Measurements from ENCODE around the gene COL8A1. TPM values are rescaled to one million over a fixed set of nuclear protein-coding genes. Genes with fewer than 3 reads are reported as not detected.

The COL8A1 gene
- total RNA-seq, 1 experiment from 2014 or later, result 0.07 TPM

DNA sequence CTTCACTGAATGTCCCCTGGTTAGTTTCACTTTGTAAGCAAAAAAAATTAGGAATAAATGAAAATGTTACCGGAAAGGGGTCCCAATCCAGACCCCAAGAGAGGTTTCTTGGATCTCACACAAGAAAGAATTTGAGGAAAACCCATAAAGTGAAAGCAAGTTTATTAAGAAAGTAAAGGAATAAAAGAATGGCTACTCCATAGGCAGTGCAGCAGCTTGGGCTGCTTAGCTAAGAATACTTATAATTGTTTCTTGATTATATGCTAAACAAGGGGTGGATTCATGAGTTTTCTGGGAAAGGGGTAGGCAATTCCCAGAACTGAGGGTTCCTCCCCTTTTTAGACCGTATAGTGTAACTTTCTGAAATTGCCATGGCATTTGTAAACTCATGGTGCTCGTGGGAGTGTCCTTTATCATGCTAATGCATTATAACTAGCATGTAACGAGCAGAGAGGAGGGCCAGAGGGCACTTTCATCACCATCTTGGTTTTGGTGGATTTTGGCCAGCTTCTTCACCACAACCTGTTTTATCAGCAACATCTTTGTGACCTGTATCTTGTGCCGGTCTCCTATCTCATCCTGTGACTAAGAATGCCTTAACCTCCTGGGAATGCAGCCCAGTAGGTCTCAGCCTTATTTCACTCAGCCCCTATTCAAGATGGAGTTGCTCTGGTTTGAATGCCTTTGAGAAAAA is 138.3 kb downstream of the COL8A1 start:
- Histone ChIP-seq H3K9me3 (ENCODE audit: control insufficient read depth in 1 of 2, insufficient read depth in 1 of 2, low read depth in 1 of 2, low read length in 2 of 2) (no peaks in the 10 kb centered on the region), H3K4me1 (ENCODE audit: control insufficient read depth in 1 of 2, insufficient read depth in 2 of 2, low read length in 2 of 2) (no peaks in the 10 kb centered on the region), H3K36me3 (ENCODE audit: control insufficient read depth in 1 of 2, insufficient read depth in 2 of 2, low read length in 2 of 2) (no peaks in the 10 kb centered on the region), H3K4me2 (ENCODE audit: low read length) (no peak overlapping the region), H4K20me1 (ENCODE audit: insufficient read depth) (no peaks in the 10 kb centered on the region), H3K79me2 (ENCODE audit: insufficient read depth, low read length) (no peaks in the 10 kb centered on the region), H3K27ac (ENCODE audit: low read depth, low read length) (no peak overlapping the region), H3K4me3 (replicated peaks in 1 of 2; ENCODE audit: low read depth in 1 of 2, low read length in 2 of 2) (no peak overlapping the region), H3K27me3 (ENCODE audit: insufficient read depth, low read length) (peaks cover 59% of the 10 kb centered on the region), H3K9ac (ENCODE audit: low read length) (no peak overlapping the region), H2AFZ (ENCODE audit: low read depth, low read length, poor library complexity, severe bottlenecking) (no peak overlapping the region), H3K9me2 (ENCODE audit: insufficient read depth) (no peaks in the 10 kb centered on the region)
- DNase-seq (ENCODE audit: low read depth, low spot score) (no peak), ATAC-seq (no peak)
- POLR2A ChIA-PET, result no interaction called here
- TF ChIP-seq ELF1 (IDR thresholded peaks at IDR 0.05; ENCODE audit: borderline replicate concordance, low read depth) (no peak), SP1 (IDR thresholded peaks at IDR 0.05; ENCODE audit: low read depth) (no peak), POLR2A (IDR thresholded peaks at IDR 0.05; ENCODE audit: borderline replicate concordance, extremely low read depth, insufficient read depth, insufficient read length) (no peak), CBX3 (IDR thresholded peaks at IDR 0.05; ENCODE audit: low read depth) (no peak), POLR2AphosphoS5 (IDR thresholded peaks at IDR 0.05; ENCODE audit: low read depth, low read length) (no peak), EGR1 (IDR thresholded peaks at IDR 0.05; ENCODE audit: low read depth) (no peak), ZNF274 (IDR thresholded peaks at IDR 0.05; ENCODE audit: low read depth, low read length) (no peak)
- TF ChIP-seq, protein P1, sequence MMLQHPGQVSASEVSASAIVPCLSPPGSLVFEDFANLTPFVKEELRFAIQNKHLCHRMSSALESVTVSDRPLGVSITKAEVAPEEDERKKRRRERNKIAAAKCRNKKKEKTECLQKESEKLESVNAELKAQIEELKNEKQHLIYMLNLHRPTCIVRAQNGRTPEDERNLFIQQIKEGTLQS (IDR thresholded peaks at IDR 0.05), result no peak
- no TSS peak for BruUV-seq (replicated peaks)
- intact Hi-C loops (cut with micrococcal nuclease), result no loop called here
- CTCF ChIA-PET, result no interaction called here
- RAD21 ChIA-PET (ENCODE audit: low non-redundant PET in 1 of 2, low total read pairs in 2 of 2, uncharacterized antibody in 2 of 2, unreplicated experiment in 2 of 2), result no interaction called here

DNA sequence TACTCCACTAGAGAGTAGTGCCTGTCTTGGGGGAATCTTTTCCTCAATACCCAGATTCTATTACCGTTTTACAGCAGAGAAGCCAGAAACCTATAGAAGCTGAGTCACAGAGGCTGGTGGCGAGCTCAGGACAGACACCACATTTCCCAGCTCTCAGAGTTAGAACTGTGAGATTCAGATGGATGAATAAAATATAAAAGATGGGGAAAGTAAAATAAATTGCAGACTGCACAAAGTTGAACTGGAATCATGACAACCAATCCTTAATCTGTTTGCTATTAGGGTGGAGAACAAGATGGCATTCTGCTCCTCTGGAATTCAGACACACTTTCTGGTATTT is 138.8 kb downstream of the COL8A1 start:
- no peak overlapping the region for H3K4me2 ChIP-seq (ENCODE audit: low read length)
- POLR2A ChIA-PET, result no interaction called here
- ATAC-seq (no peak), DNase-seq (ENCODE audit: low read depth, low spot score) (no peak)
- no peaks in the 10 kb centered on the region for H3K4me1 ChIP-seq (ENCODE audit: control insufficient read depth in 1 of 2, insufficient read depth in 2 of 2, low read length in 2 of 2)
- H3K36me3 ChIP-seq (ENCODE audit: control insufficient read depth in 1 of 2, insufficient read depth in 2 of 2, low read length in 2 of 2), result no peaks in the 10 kb centered on the region
- no TSS peak for BruUV-seq (replicated peaks)
- RAD21 ChIA-PET (ENCODE audit: low non-redundant PET in 1 of 2, low total read pairs in 2 of 2, uncharacterized antibody in 2 of 2, unreplicated experiment in 2 of 2), result no interaction called here
- CTCF ChIA-PET, result no interaction called here
- H3K4me3 ChIP-seq (replicated peaks in 1 of 2; ENCODE audit: low read depth in 1 of 2, low read length in 2 of 2), result no peak overlapping the region
- no peak overlapping the region for H3K27ac ChIP-seq (ENCODE audit: low read depth, low read length)
- no peaks in the 10 kb centered on the region for H3K79me2 ChIP-seq (ENCODE audit: insufficient read depth, low read length)
- no peaks in the 10 kb centered on the region for H4K20me1 ChIP-seq (ENCODE audit: insufficient read depth)
- no peaks in the 10 kb centered on the region for H3K9me3 ChIP-seq (ENCODE audit: control insufficient read depth in 1 of 2, insufficient read depth in 1 of 2, low read depth in 1 of 2, low read length in 2 of 2)
- no peak overlapping the region for H3K9ac ChIP-seq (ENCODE audit: low read length)
- peaks cover 58% of the 10 kb centered on the region for H3K27me3 ChIP-seq (ENCODE audit: insufficient read depth, low read length)
- intact Hi-C loops (cut with micrococcal nuclease), result no loop called here
- H2AFZ ChIP-seq (ENCODE audit: low read depth, low read length, poor library complexity, severe bottlenecking), result no peak overlapping the region
- no peaks in the 10 kb centered on the region for H3K9me2 ChIP-seq (ENCODE audit: insufficient read depth)
- no peak for TF ChIP-seq CEBPB (IDR thresholded peaks at IDR 0.05; ENCODE audit: low read depth)
- TF ChIP-seq, protein P2, sequence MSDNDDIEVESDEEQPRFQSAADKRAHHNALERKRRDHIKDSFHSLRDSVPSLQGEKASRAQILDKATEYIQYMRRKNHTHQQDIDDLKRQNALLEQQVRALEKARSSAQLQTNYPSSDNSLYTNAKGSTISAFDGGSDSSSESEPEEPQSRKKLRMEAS (IDR thresholded peaks at IDR 0.05), result no peak
- TF ChIP-seq, protein P3, sequence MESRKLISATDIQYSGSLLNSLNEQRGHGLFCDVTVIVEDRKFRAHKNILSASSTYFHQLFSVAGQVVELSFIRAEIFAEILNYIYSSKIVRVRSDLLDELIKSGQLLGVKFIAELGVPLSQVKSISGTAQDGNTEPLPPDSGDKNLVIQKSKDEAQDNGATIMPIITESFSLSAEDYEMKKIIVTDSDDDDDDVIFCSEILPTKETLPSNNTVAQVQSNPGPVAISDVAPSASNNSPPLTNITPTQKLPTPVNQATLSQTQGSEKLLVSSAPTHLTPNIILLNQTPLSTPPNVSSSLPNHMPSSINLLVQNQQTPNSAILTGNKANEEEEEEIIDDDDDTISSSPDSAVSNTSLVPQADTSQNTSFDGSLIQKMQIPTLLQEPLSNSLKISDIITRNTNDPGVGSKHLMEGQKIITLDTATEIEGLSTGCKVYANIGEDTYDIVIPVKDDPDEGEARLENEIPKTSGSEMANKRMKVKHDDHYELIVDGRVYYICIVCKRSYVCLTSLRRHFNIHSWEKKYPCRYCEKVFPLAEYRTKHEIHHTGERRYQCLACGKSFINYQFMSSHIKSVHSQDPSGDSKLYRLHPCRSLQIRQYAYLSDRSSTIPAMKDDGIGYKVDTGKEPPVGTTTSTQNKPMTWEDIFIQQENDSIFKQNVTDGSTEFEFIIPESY (IDR thresholded peaks at IDR 0.05; ENCODE audit: extremely low read depth, insufficient replicate concordance, low read length), result no peak
- TF ChIP-seq, protein P1 (IDR thresholded peaks at IDR 0.05), result no peak
- TF ChIP-seq, protein P4, sequence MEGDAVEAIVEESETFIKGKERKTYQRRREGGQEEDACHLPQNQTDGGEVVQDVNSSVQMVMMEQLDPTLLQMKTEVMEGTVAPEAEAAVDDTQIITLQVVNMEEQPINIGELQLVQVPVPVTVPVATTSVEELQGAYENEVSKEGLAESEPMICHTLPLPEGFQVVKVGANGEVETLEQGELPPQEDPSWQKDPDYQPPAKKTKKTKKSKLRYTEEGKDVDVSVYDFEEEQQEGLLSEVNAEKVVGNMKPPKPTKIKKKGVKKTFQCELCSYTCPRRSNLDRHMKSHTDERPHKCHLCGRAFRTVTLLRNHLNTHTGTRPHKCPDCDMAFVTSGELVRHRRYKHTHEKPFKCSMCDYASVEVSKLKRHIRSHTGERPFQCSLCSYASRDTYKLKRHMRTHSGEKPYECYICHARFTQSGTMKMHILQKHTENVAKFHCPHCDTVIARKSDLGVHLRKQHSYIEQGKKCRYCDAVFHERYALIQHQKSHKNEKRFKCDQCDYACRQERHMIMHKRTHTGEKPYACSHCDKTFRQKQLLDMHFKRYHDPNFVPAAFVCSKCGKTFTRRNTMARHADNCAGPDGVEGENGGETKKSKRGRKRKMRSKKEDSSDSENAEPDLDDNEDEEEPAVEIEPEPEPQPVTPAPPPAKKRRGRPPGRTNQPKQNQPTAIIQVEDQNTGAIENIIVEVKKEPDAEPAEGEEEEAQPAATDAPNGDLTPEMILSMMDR (IDR thresholded peaks at IDR 0.05 in 2 of 3, conservative IDR thresholded peaks at IDR 0.05 in 1 of 3; ENCODE audit: borderline replicate concordance in 1 of 3, insufficient read depth in 1 of 3, low read depth in 2 of 3, low read length in 2 of 3), result no peak
- no peak for TF ChIP-seq SIN3A (IDR thresholded peaks at IDR 0.05; ENCODE audit: low read depth)
- no peak for TF ChIP-seq EGR1 (IDR thresholded peaks at IDR 0.05; ENCODE audit: low read depth)
- TF ChIP-seq EZH2 (IDR thresholded peaks at IDR 0.05), result no peak
- no peak for TF ChIP-seq ZFX (IDR thresholded peaks at IDR 0.05)
- no peak for TF ChIP-seq JUND (IDR thresholded peaks at IDR 0.05)
- no peak for TF ChIP-seq POLR2AphosphoS5 (IDR thresholded peaks at IDR 0.05; ENCODE audit: low read depth, low read length)
- TF ChIP-seq EZH2phosphoT487 (IDR thresholded peaks at IDR 0.05; ENCODE audit: borderline replicate concordance), result no peak
- TF ChIP-seq FOSL1 (IDR thresholded peaks at IDR 0.05; ENCODE audit: low read depth), result no peak

Measured in HCT116 (cell line).